HepG2 (cell line): Measurements from ENCODE around the gene ATXN2. TPM values are rescaled to one million over a fixed set of nuclear protein-coding genes. Genes with fewer than 3 reads are reported as not detected.
"Not testable (repeated sequence)": the region's sequence is repeated elsewhere in the genome, so short reads cannot be mapped to it uniquely, and the experiment has no call there.

ENCODE experiments used
- ATAC-seq: fragments of 200-7000 bp; cut with Tn5 transposase; 3 replicates; pipeline ENCODE4 v1.9.1; 2020; ENCODE audit warnings: mild to moderate bottlenecking, moderate library complexity
- BruUV-seq: library from RNA; stranded (reverse); fragments of 400-500 nt; replicated peaks from 2 replicates; lab custom pipeline; 2021; lab: Mats Ljungman, UMichigan
- CTCF ChIA-PET: fragments of 300-600 bp; formaldehyde crosslinking; extraction: SDS; loops from one replicate; lab custom pipeline; 2021; ENCODE audit warnings: low total read pairs, inconsistent platforms, low intra/inter-chr PET ratio; lab: Yijun Ruan, JAX
- POLR2A ChIA-PET: fragments of 350-600 bp; sonication (Branson Sonifier 250); formaldehyde crosslinking; loops from one replicate; lab custom pipeline; 2020; ENCODE audit warnings: antibody characterized with exemption, inconsistent platforms; lab: Yijun Ruan, JAX
- DNase-seq: peaks from one replicate; pipeline ENCODE4 v3.0.0-alpha.2; 2015; ENCODE audit warnings: low spot score
- FAIRE-seq: peaks from 3 replicates; lab custom pipeline; 2011; peaks lifted over from hg19 to GRCh38; lab: Jason Lieb, UNC
- H2AFZ ChIP-seq: one replicate; pipeline ENCODE4 v1.6.1; 2011; ENCODE audit warnings: low read length, inconsistent platforms
- H3K27ac ChIP-seq: fragments of 300-600 bp; 3 replicates; pipeline ENCODE4 v1.8.0; 2011; ENCODE audit warnings: mixed run types, mild to moderate bottlenecking, mixed read lengths, low read length, inconsistent platforms; ENCODE audit not compliant: insufficient read depth; ENCODE audit errors: extremely low read length
- H3K27me3 ChIP-seq, 2 experiments: fragments of 200-600 bp in 1 of 2; 2 replicates in 1 of 2; 3 replicates in 1 of 2; pipeline versions ENCODE4 v1.6.0 to v1.8.0; 2011; ENCODE audit warnings: low read length in 2 of 2, mild to moderate bottlenecking in 2 of 2, moderate library complexity in 2 of 2, inconsistent platforms in 1 of 2; ENCODE audit not compliant: insufficient read depth in 2 of 2, control insufficient read depth in 1 of 2
- H3K36me3 ChIP-seq, 2 experiments: fragments of 200-600 bp in 1 of 2; replicated peaks in 1 of 2; 2 replicates in 1 of 2; 3 replicates in 1 of 2; pipeline versions ENCODE4 v1.5.1 to v1.8.0; 2011; ENCODE audit warnings: low read length in 2 of 2, inconsistent platforms in 1 of 2; ENCODE audit not compliant: insufficient read depth in 2 of 2, control insufficient read depth in 1 of 2
- H3K4me1 ChIP-seq: 2 replicates; pipeline ENCODE4 v1.5.1; 2012; ENCODE audit warnings: low read length, inconsistent platforms; ENCODE audit not compliant: insufficient read depth
- H3K4me2 ChIP-seq: 2 replicates; pipeline ENCODE4 v1.6.0; 2011; ENCODE audit warnings: low read depth, low read length, inconsistent platforms
- H3K4me3 ChIP-seq, 3 experiments: fragments of 200-600 bp in 1 of 3; sonication (generic), shearing (Covaris generic) in 1 of 3; replicated peaks in 1 of 3; 2 replicates each; pipeline ENCODE4 v1.5.1; 2011 to 2016; ENCODE audit warnings: low read length in 3 of 3, inconsistent platforms in 2 of 3, low read depth in 2 of 3, mild to moderate bottlenecking in 2 of 3, control low read depth in 1 of 3, mixed read lengths in 1 of 3; ENCODE audit not compliant: insufficient read depth in 1 of 3
- H3K79me2 ChIP-seq: one replicate; pipeline ENCODE4 v1.6.1; 2011; ENCODE audit warnings: low read length, inconsistent platforms; ENCODE audit not compliant: insufficient read depth
- H3K9ac ChIP-seq: 2 replicates; pipeline ENCODE4 v1.6.0; 2011; ENCODE audit warnings: mild to moderate bottlenecking, low read depth, low read length, inconsistent platforms; ENCODE audit not compliant: insufficient read depth
- H3K9me3 ChIP-seq: 2 replicates; pipeline ENCODE4 v1.5.1; 2012; ENCODE audit warnings: mild to moderate bottlenecking, low read length
- H4K20me1 ChIP-seq: 2 replicates; pipeline ENCODE4 v1.6.0; 2011; ENCODE audit warnings: inconsistent platforms, mild to moderate bottlenecking, low read length, moderate library complexity; ENCODE audit not compliant: insufficient read depth
- EZH2 ChIP-seq: conservative IDR thresholded peaks from 2 replicates; pipeline ENCODE4 v1.6.1; 2012; ENCODE audit warnings: mild to moderate bottlenecking, low read depth, low read length, moderate library complexity
- MNT ChIP-seq: fragments of 450-650 bp; IDR thresholded peaks from 2 replicates; pipeline ENCODE4 v1.6.1; 2016
- WGBS: methylation state at CpG from one replicate; pipeline ENCODE4 v1.1.6; 2017; ENCODE audit warnings: low lambda C conversion rate; 5-methylcytosine and 5-hydroxymethylcytosine counted together
- in situ Hi-C: cut with HindIII; loops from 2 replicates; pipeline ENCODE4 v1.10.0; 2017; ENCODE audit warnings: low pct_unique_long_range_greater_than_20kb; ENCODE audit not compliant: extremely low pct_ligation_motif_present
- intact Hi-C: fragments of 100-400 bp; cut with micrococcal nuclease; formaldehyde crosslinking; loops from one replicate; pipeline ENCODE4 v1.10.0; 2022; ENCODE audit not compliant: unreplicated experiment
- polyA plus RNA-seq, 8 experiments: library from polyadenylated mRNA; depleted of rRNA in 3 of 8; stranded (reverse) in 7 of 8; unstranded in 1 of 8; fragments of >200 nt; fragmentation: Illumina TruSeq in 4 of 8; extraction: Trizol in 4 of 8; gene quantifications; 2 replicates each; pipeline versions ENCODE4 v1.2.1 to v1.2.3, GENCODE V29; 2011 to 2016; ENCODE audit warnings: low read depth in 4 of 8, missing spikeins in 1 of 8, mixed read lengths in 1 of 8; ENCODE audit not compliant: insufficient read depth in 1 of 8
- total RNA-seq, 5 experiments: library from RNA; depleted of rRNA; stranded (reverse); fragments of >200 nt; fragmentation: Illumina TruSeq; extraction: Trizol; gene quantifications; 2 replicates each; pipeline ENCODE4 v1.2.3, GENCODE V29; 2016; ENCODE audit warnings: low read depth in 1 of 5
- TF ChIP-seq, protein P1 (sequence below): sonication (generic); formaldehyde crosslinking; conservative IDR thresholded peaks from 2 replicates; pipeline ENCODE4 v1.8.1; 2023; ENCODE audit warnings: missing genetic modification reagents

Gene ATXN2
- total and polyA plus RNA-seq, 2 of the 13 experiments (the other 11 are each of a cell fraction or from before 2014, with no cell fraction given), result 18.1 to 27.1 TPM

GRCh38 chr12:111624540-111624939 is 25.4 kb upstream of the ATXN2 start:
- Histone ChIP-seq H3K36me3 (no peaks in the 10 kb centered on the region), H3K9ac (no peak overlapping the region), H3K27ac (peak overlapping the region; percentile 13), H4K20me1 (no peaks in the 10 kb centered on the region), H3K4me3 (no peak overlapping the region), H3K9me3 (no peaks in the 10 kb centered on the region), H2AFZ (no peak overlapping the region), H3K79me2 (no peaks in the 10 kb centered on the region), H3K4me2 (no peak overlapping the region), H3K27me3 (no peaks in the 10 kb centered on the region), H3K4me1 (peaks cover 36% of the 10 kb centered on the region)
- no TSS peak for BruUV-seq
- in situ Hi-C loops, result no loop called here
- ATAC-seq, result no peak; the same call in 2 of the 3 replicates
- TF ChIP-seq MNT (peak; percentile 85), EZH2 (no peak)
- TF ChIP-seq, protein P1, sequence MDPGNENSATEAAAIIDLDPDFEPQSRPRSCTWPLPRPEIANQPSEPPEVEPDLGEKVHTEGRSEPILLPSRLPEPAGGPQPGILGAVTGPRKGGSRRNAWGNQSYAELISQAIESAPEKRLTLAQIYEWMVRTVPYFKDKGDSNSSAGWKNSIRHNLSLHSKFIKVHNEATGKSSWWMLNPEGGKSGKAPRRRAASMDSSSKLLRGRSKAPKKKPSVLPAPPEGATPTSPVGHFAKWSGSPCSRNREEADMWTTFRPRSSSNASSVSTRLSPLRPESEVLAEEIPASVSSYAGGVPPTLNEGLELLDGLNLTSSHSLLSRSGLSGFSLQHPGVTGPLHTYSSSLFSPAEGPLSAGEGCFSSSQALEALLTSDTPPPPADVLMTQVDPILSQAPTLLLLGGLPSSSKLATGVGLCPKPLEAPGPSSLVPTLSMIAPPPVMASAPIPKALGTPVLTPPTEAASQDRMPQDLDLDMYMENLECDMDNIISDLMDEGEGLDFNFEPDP (CRISPR knock-in tag), result 0 out of 2 replicates have a peak, but pooled peaks have one; percentile 12
- 75% methylated on average over 8 of the region's 8 CpGs for WGBS
- FAIRE-seq, result no peak
- ChIA-PET CTCF (no interaction called here), POLR2A (interaction anchor here (1.1 kb wide), 1 partner anchor 61 kb away, joined by 3 read pairs; the partner anchor contains the start of genes ACAD10 and BRAP)
- DNase-seq, result no peak
- intact Hi-C loops, result no loop called here

GRCh38 chr12:111617841-111618240 is 18.7 kb upstream of the ATXN2 start:
- POLR2A ChIA-PET, intact Hi-C loops, H3K9me3 ChIP-seq, H3K27me3 ChIP-seq, H3K9ac ChIP-seq, H3K27ac ChIP-seq, H3K36me3 ChIP-seq, BruUV-seq, H4K20me1 ChIP-seq, CTCF ChIA-PET, H3K79me2 ChIP-seq, H2AFZ ChIP-seq, DNase-seq, FAIRE-seq, ATAC-seq, H3K4me2 ChIP-seq, H3K4me3 ChIP-seq, in situ Hi-C loops: not testable (repeated sequence)
- WGBS, result 94% methylated on average over 10 of the region's 10 CpGs
- H3K4me1 ChIP-seq, result peaks cover 12% of the 10 kb centered on the region
